Nephron progenitor cell (in vitro differentiated cells): ENCODE measurements around the gene TRIM17.
"Not testable (repeated sequence)": the region's sequence is repeated elsewhere in the genome, so short reads cannot be mapped to it uniquely, and the experiment has no call there.

Source experiments
- DNase-seq: peaks from one replicate; pipeline ENCODE4 v3.0.0; 2021
- H3K27ac Mint-ChIP-seq: 2 replicates; pipeline ENCODE4 v1.8.0; 2021; ENCODE audit warnings: mild to moderate bottlenecking, moderate library complexity, mixed read lengths
- H3K27me3 Mint-ChIP-seq: 2 replicates; pipeline ENCODE4 v1.8.0; 2021; ENCODE audit warnings: mild to moderate bottlenecking, low read depth, mixed read lengths; ENCODE audit not compliant: poor library complexity
- H3K36me3 Mint-ChIP-seq: 2 replicates; pipeline ENCODE4 v1.8.0; 2021; ENCODE audit warnings: low read depth, mixed read lengths
- H3K4me1 Mint-ChIP-seq: 2 replicates; pipeline ENCODE4 v1.8.0; 2021; ENCODE audit warnings: mixed read lengths
- H3K4me3 Mint-ChIP-seq: 2 replicates; pipeline ENCODE4 v1.8.0; 2021; ENCODE audit warnings: mild to moderate bottlenecking, moderate library complexity, mixed read lengths
- H3K9me3 Mint-ChIP-seq: 2 replicates; pipeline ENCODE4 v1.8.0; 2021; ENCODE audit warnings: mild to moderate bottlenecking, moderate library complexity, mixed read lengths
- CTCF ChIP-seq: fragments of 200-600 bp; sonication (generic); IDR thresholded peaks from 2 replicates; pipeline ENCODE4 v1.5.0; 2021; ENCODE audit warnings: antibody characterized with exemption

Gene TRIM17

GRCh38 chr1:228445490-228445842 lies 28.8 kb upstream of the TRIM17 start:
- no peak for DNase-seq
- H3K9me3 Mint-ChIP-seq: peaks cover 3% of the 10 kb centered on the region
- H3K36me3 Mint-ChIP-seq: peaks cover 6% of the 10 kb centered on the region
- H3K4me1 Mint-ChIP-seq: peaks cover 36% of the 10 kb centered on the region
- TF ChIP-seq CTCF: no peak
- H3K27me3 Mint-ChIP-seq: peaks cover 44% of the 10 kb centered on the region
- peak overlapping the region; percentile 87 for H3K27ac Mint-ChIP-seq
- peak overlapping the region; percentile 79 for H3K4me3 Mint-ChIP-seq

GRCh38 chr1:228443395-228443794 lies 26.7 kb upstream of the TRIM17 start:
- peaks cover 54% of the 10 kb centered on the region for H3K27me3 Mint-ChIP-seq
- no peak overlapping the region for H3K27ac Mint-ChIP-seq
- peaks cover 6% of the 10 kb centered on the region for H3K36me3 Mint-ChIP-seq
- DNase-seq: no peak
- peaks cover 3% of the 10 kb centered on the region for H3K9me3 Mint-ChIP-seq
- TF ChIP-seq CTCF: no peak
- peaks cover 24% of the 10 kb centered on the region for H3K4me1 Mint-ChIP-seq
- no peak overlapping the region for H3K4me3 Mint-ChIP-seq

GRCh38 chr1:228440761-228441500 lies 24.3 kb upstream of the TRIM17 start:
- Mint-ChIP-seq H3K4me3 (no peak overlapping the region), H3K4me1 (peaks cover 11% of the 10 kb centered on the region), H3K27ac (peak overlapping the region; percentile 23), H3K27me3 (peaks cover 47% of the 10 kb centered on the region), H3K36me3 (peaks cover 6% of the 10 kb centered on the region), H3K9me3 (peaks cover 3% of the 10 kb centered on the region)
- DNase-seq: no peak
- no peak for TF ChIP-seq CTCF

- no peak for DNase-seq
- no peak overlapping the region for H3K4me3 Mint-ChIP-seq
- peaks cover 23% of the 10 kb centered on the region for H3K27me3 Mint-ChIP-seq
- peaks cover 3% of the 10 kb centered on the region for H3K9me3 Mint-ChIP-seq
- no peaks in the 10 kb centered on the region for H3K36me3 Mint-ChIP-seq
- no peak overlapping the region for H3K27ac Mint-ChIP-seq
- H3K4me1 Mint-ChIP-seq: peaks cover 14% of the 10 kb centered on the region
- no peak for TF ChIP-seq CTCF
These were observed 21.6 kb upstream of the TRIM17 start for GRCh38 chr1:228438266-228438665.

GRCh38 chr1:228437424-228437962 lies 20.8 kb upstream of the TRIM17 start:
- no peak overlapping the region for H3K27ac Mint-ChIP-seq
- no peaks in the 10 kb centered on the region for H3K36me3 Mint-ChIP-seq
- no peak for DNase-seq
- H3K4me3 Mint-ChIP-seq: no peak overlapping the region
- H3K9me3 Mint-ChIP-seq: peaks cover 1% of the 10 kb centered on the region
- peaks cover 15% of the 10 kb centered on the region for H3K27me3 Mint-ChIP-seq
- no peak for TF ChIP-seq CTCF
- H3K4me1 Mint-ChIP-seq: peaks cover 21% of the 10 kb centered on the region

GRCh38 chr1:228434689-228435088 lies 18.0 kb upstream of the TRIM17 start:
- H3K27ac Mint-ChIP-seq: no peak overlapping the region
- H3K4me3 Mint-ChIP-seq: no peak overlapping the region
- peaks cover 39% of the 10 kb centered on the region for H3K4me1 Mint-ChIP-seq
- H3K9me3 Mint-ChIP-seq: no peaks in the 10 kb centered on the region
- DNase-seq: no peak
- TF ChIP-seq CTCF: no peak
- peaks cover 21% of the 10 kb centered on the region for H3K27me3 Mint-ChIP-seq
- H3K36me3 Mint-ChIP-seq: no peaks in the 10 kb centered on the region

- DNase-seq, H3K36me3 Mint-ChIP-seq, H3K9me3 Mint-ChIP-seq: not testable (repeated sequence)
- Mint-ChIP-seq H3K4me3 (peak overlapping the region; percentile 14), H3K4me1 (peaks cover 51% of the 10 kb centered on the region), H3K27me3 (peaks cover 11% of the 10 kb centered on the region), H3K27ac (peak overlapping the region; percentile 78)
These were observed 16.8 kb upstream of the TRIM17 start for GRCh38 chr1:228433337-228434053.
